IMR-90 (cell line): ENCODE results near the gene ZNF630. TPM values are rescaled to one million over a fixed set of nuclear protein-coding genes. Genes with fewer than 3 reads are reported as not detected.
"Not testable (repeated sequence)": the region's sequence is repeated elsewhere in the genome, so short reads cannot be mapped to it uniquely, and the experiment has no call there.

Source experiments
- ATAC-seq: fragments of 200-7000 bp; cut with Tn5 transposase; 2 replicates; pipeline ENCODE4 v1.9.1; 2020; ENCODE audit warnings: low read depth, mild to moderate bottlenecking, moderate library complexity
- BruUV-seq: library from RNA; stranded (reverse); fragments of 400-500 nt; replicated peaks from 2 replicates; lab custom pipeline; 2021; lab: Mats Ljungman, UMichigan
- CTCF ChIA-PET: fragments of 300-600 bp; formaldehyde crosslinking; extraction: SDS; loops from one replicate; lab custom pipeline; 2021; ENCODE audit warnings: antibody characterized with exemption; lab: Yijun Ruan, JAX
- POLR2A ChIA-PET: fragments of 300-600 bp; sonication (Branson Sonifier 250); formaldehyde crosslinking; loops from one replicate; lab custom pipeline; 2022; ENCODE audit warnings: antibody characterized with exemption; ENCODE audit not compliant: unreplicated experiment; lab: Charles Lee
- DNase-seq: peaks from one replicate; pipeline ENCODE4 v3.0.0; 2013
- H2AFZ ChIP-seq: replicated peaks from 2 replicates; pipeline ENCODE3; 2013; ENCODE audit warnings: low read length, mild to moderate bottlenecking; ENCODE audit not compliant: poor library complexity
- H2AK5ac ChIP-seq: 2 replicates; pipeline ENCODE4 v1.6.1; 2013; ENCODE audit warnings: low read depth, low read length, inconsistent platforms
- H2AK9ac ChIP-seq: replicated peaks from 2 replicates; pipeline ENCODE3; 2013; ENCODE audit warnings: mild to moderate bottlenecking, low read depth, low read length, moderate library complexity; ENCODE audit not compliant: poor library complexity
- H2BK120ac ChIP-seq: 2 replicates; pipeline ENCODE4 v1.6.1; 2013; ENCODE audit warnings: low read depth, low read length, inconsistent platforms
- H2BK15ac ChIP-seq: 3 replicates; pipeline ENCODE4 v1.6.1; 2013; ENCODE audit warnings: low read depth, low read length, inconsistent platforms
- H2BK20ac ChIP-seq: 2 replicates; pipeline ENCODE4 v1.6.1; 2013; ENCODE audit warnings: low read depth, mild to moderate bottlenecking, inconsistent platforms, low read length, moderate library complexity
- H2BK5ac ChIP-seq: 2 replicates; pipeline ENCODE4 v1.6.1; 2013; ENCODE audit warnings: mild to moderate bottlenecking, low read depth, low read length, inconsistent platforms; ENCODE audit not compliant: poor library complexity, severe bottlenecking
- H3K14ac ChIP-seq: replicated peaks from 2 replicates; pipeline ENCODE4 v1.6.1; 2013; ENCODE audit warnings: low read depth, low read length, inconsistent platforms
- H3K18ac ChIP-seq: 2 replicates; pipeline ENCODE4 v1.6.1; 2013; ENCODE audit warnings: low read depth, low read length, control low read depth
- H3K23ac ChIP-seq: 2 replicates; pipeline ENCODE4 v1.6.1; 2013; ENCODE audit warnings: low read depth, low read length, inconsistent platforms
- H3K27ac ChIP-seq: 2 replicates; pipeline ENCODE4 v1.5.1; 2013; ENCODE audit warnings: mild to moderate bottlenecking, control low read depth, low read length; ENCODE audit not compliant: insufficient read depth
- H3K27me3 ChIP-seq: 2 replicates; pipeline ENCODE4 v1.6.1; 2013; ENCODE audit warnings: low read length; ENCODE audit not compliant: control insufficient read depth, insufficient read depth
- H3K36me3 ChIP-seq: 2 replicates; pipeline ENCODE4 v1.6.1; 2013; ENCODE audit warnings: low read length, mixed read lengths; ENCODE audit not compliant: control insufficient read depth, insufficient read depth
- H3K4ac ChIP-seq: 2 replicates; pipeline ENCODE4 v1.6.1; 2013; ENCODE audit warnings: low read depth, low read length, inconsistent platforms
- H3K4me1 ChIP-seq: 2 replicates; pipeline ENCODE4 v1.6.1; 2013; ENCODE audit warnings: low read length, mixed read lengths; ENCODE audit not compliant: control insufficient read depth, insufficient read depth
- H3K4me2 ChIP-seq: 2 replicates; pipeline ENCODE4 v1.6.1; 2013; ENCODE audit warnings: low read depth, mild to moderate bottlenecking, control low read depth, low read length, moderate library complexity
- H3K4me3 ChIP-seq: 2 replicates; pipeline ENCODE4 v1.5.1; 2013; ENCODE audit warnings: low read depth, mild to moderate bottlenecking, control low read depth, low read length, moderate library complexity; ENCODE audit not compliant: insufficient read depth
- H3K56ac ChIP-seq: 2 replicates; pipeline ENCODE4 v1.6.1; 2013; ENCODE audit warnings: low read length, inconsistent platforms; ENCODE audit not compliant: insufficient read depth; ENCODE audit errors: extremely low read depth
- H3K79me1 ChIP-seq, 2 experiments: 2 replicates each; pipeline ENCODE4 v1.6.1; 2013; ENCODE audit warnings: low read length in 2 of 2, inconsistent platforms in 1 of 2, low read depth in 1 of 2
- H3K9ac ChIP-seq: 2 replicates; pipeline ENCODE4 v1.6.1; 2013; ENCODE audit warnings: low read depth, low read length, control low read depth
- H3K9me1 ChIP-seq: 2 replicates; pipeline ENCODE4 v1.6.1; 2013; ENCODE audit warnings: low read length, inconsistent platforms; ENCODE audit not compliant: insufficient read depth
- H3K9me3 ChIP-seq: 2 replicates; pipeline ENCODE4 v1.6.1; 2013; ENCODE audit warnings: low read length; ENCODE audit not compliant: control insufficient read depth, insufficient read depth
- H4K20me1 ChIP-seq: 2 replicates; pipeline ENCODE4 v1.6.1; 2013; ENCODE audit warnings: low read length, inconsistent platforms; ENCODE audit not compliant: insufficient read depth
- H4K5ac ChIP-seq: 2 replicates; pipeline ENCODE4 v1.6.1; 2013; ENCODE audit warnings: mild to moderate bottlenecking, low read depth, low read length, control low read depth
- H4K8ac ChIP-seq, 2 experiments: 2 replicates each; pipeline ENCODE4 v1.6.1; 2013; ENCODE audit warnings: low read depth in 2 of 2, low read length in 2 of 2, control low read depth in 1 of 2, inconsistent platforms in 1 of 2
- H4K91ac ChIP-seq: 2 replicates; pipeline ENCODE4 v1.6.1; 2013; ENCODE audit warnings: low read depth, low read length, inconsistent platforms; ENCODE audit not compliant: insufficient read depth
- WGBS, 2 experiments: methylation state at CpG; one replicate each; pipeline versions ENCODE4 v1.1.5 to v1.1.7; 2013; ENCODE audit warnings: missing lambda C conversion rate in 2 of 2; ENCODE audit not compliant: insufficient read length in 1 of 2; ENCODE audit errors: extremely low coverage in 2 of 2; 5-methylcytosine and 5-hydroxymethylcytosine counted together
- dilution Hi-C: fragments of 300-500 bp; cut with HindIII; formaldehyde crosslinking; loops from one replicate; pipeline ENCODE4 v1.14.3; 2018; ENCODE audit warnings: low sequenced_read_pairs; ENCODE audit not compliant: unreplicated experiment
- in situ Hi-C: fragments of 300-500 bp; cut with MboI; formaldehyde crosslinking; loops from 3 replicates; pipeline ENCODE4 v1.14.3; 2019; ENCODE audit warnings: low sequenced_read_pairs, inconsistent platforms, mixed read lengths
- intact Hi-C: fragments of 100-400 bp; cut with micrococcal nuclease; formaldehyde crosslinking; loops from 2 replicates; pipeline ENCODE4 v1.10.0; 2022
- polyA plus RNA-seq, 3 experiments: library from polyadenylated mRNA; depleted of rRNA; stranded (reverse); fragments of >200 nt; gene quantifications; 2 replicates each; pipeline ENCODE4 v1.2.3, GENCODE V29; 2012; ENCODE audit warnings: low replicate concordance in 1 of 3
- total RNA-seq: library from RNA; depleted of rRNA; stranded (reverse); fragments of >200 nt; gene quantifications from 2 replicates; pipeline ENCODE4 v1.2.3, GENCODE V29; 2012

ZNF630 gene
- total and polyA plus RNA-seq, 2 of the 4 experiments (the other 2 are of a cell fraction), result 0.24 to 0.54 TPM

GRCh38 chrX:48019892-48020291 is 51.5 kb downstream of the ZNF630 start:
- H3K9ac ChIP-seq, BruUV-seq, H2BK120ac ChIP-seq, POLR2A ChIA-PET, H3K79me1 ChIP-seq, H4K5ac ChIP-seq, H3K4me3 ChIP-seq, H2BK20ac ChIP-seq, H3K23ac ChIP-seq, dilution Hi-C loops, H3K4me1 ChIP-seq, ATAC-seq, H2AK9ac ChIP-seq, H2AFZ ChIP-seq, H2BK5ac ChIP-seq, H3K4me2 ChIP-seq, intact Hi-C loops, H4K91ac ChIP-seq, H3K36me3 ChIP-seq, H3K56ac ChIP-seq, DNase-seq, H3K14ac ChIP-seq, H3K27ac ChIP-seq, H3K18ac ChIP-seq, H3K4ac ChIP-seq, H2BK15ac ChIP-seq, H3K27me3 ChIP-seq, H4K8ac ChIP-seq, CTCF ChIA-PET, H4K20me1 ChIP-seq, H3K9me3 ChIP-seq, H3K9me1 ChIP-seq, H2AK5ac ChIP-seq: not testable (repeated sequence)
- no CpG with 5 or more reads among the region's 1 CpG for WGBS, 2 experiments
- in situ Hi-C loops, result loop anchor here (10.0 kb wide), 1 partner anchor 185 kb away; the partner anchor contains the start of gene ZNF81

DNA sequence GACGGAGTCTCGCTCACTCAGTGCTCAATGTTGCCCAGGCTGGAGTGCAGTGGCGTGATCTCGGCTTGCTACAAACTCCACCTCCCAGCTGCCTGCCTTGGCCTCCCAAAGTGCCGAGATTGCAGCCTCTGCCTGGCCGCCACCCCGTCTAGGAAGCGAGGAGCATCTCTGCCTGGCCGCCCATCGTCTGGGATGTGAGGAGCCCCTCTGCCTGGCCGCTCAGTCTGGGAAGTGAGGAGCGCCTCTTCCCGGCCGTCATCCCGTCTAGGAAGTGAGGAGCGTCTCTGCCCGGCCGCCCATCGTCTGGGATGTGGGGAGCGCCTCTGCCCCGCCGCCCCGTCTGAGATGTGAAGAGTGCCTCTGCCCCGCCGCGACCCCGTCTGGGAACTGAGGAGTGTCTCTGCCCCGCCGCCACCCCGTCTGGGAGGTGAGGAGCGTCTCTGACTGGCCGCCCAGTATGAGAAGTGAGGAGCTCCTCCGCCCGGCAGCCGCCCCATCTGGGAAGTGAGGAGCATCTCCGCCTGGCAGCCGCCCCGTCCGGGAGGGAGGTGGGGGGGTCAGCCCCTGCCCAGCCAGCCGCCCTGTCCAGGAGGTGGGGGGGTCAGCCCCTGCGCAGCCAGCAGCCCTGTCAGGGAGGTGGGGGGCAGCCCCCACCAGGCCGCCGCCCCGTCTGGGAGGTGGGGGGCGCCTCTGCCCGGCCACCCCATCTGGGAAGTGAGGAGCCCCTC is 54.7 kb downstream of the ZNF630 start:
- H3K9me1 ChIP-seq, H3K23ac ChIP-seq, H4K8ac ChIP-seq, H2AK5ac ChIP-seq, H2AFZ ChIP-seq, H3K9me3 ChIP-seq, ATAC-seq, H3K14ac ChIP-seq, dilution Hi-C loops, intact Hi-C loops, H2BK20ac ChIP-seq, H3K4me1 ChIP-seq, H3K4me3 ChIP-seq, H3K79me1 ChIP-seq, H4K91ac ChIP-seq, H3K36me3 ChIP-seq, in situ Hi-C loops, H3K27ac ChIP-seq, H3K4ac ChIP-seq, H4K20me1 ChIP-seq, H3K4me2 ChIP-seq, BruUV-seq, H3K27me3 ChIP-seq, DNase-seq, POLR2A ChIA-PET, CTCF ChIA-PET, H2AK9ac ChIP-seq, H2BK5ac ChIP-seq, H3K18ac ChIP-seq, H3K56ac ChIP-seq, H4K5ac ChIP-seq, H2BK15ac ChIP-seq, H2BK120ac ChIP-seq, H3K9ac ChIP-seq: not testable (repeated sequence)
- WGBS, 2 experiments, result no CpG with 5 or more reads among the region's 46 CpGs
